Activated CD8-positive, alpha-beta T cell treated with anti-CD3 and anti-CD28 coated beads, Interleukin-2, amount 10 ng/mL, durations not matched to agents 7 days and 5 days (primary cell): ENCODE data around the gene FKBP4. TPM values are rescaled to one million over a fixed set of nuclear protein-coding genes. Genes with fewer than 3 reads are reported as not detected.
A peak's percentile ranks its signal among the peaks of the same experiment; 100 is the strongest.

Source experiments
- ATAC-seq: fragments of 150-1000 bp; cut with Tn5 transposase; one replicate; pipeline ENCODE4 v1.10.0; 2021; ENCODE audit warnings: moderate library complexity
- CTCF ChIA-PET: fragments of 350-600 bp; sonication (Branson Sonifier 250); formaldehyde crosslinking; loops from one replicate; lab custom pipeline; 2021; ENCODE audit warnings: antibody characterized with exemption; lab: Charles Lee
- POLR2A ChIA-PET: fragments of 350-600 bp; sonication (Branson Sonifier 250); formaldehyde crosslinking; loops from one replicate; lab custom pipeline; 2021; ENCODE audit warnings: antibody characterized with exemption; lab: Charles Lee
- DNase-seq: peaks from one replicate; pipeline ENCODE4 v3.0.0-alpha.2; 2020
- H3K27ac Mint-ChIP-seq: one replicate; pipeline ENCODE4 v1.8.0; 2021; ENCODE audit warnings: mild to moderate bottlenecking, mixed read lengths
- H3K27me3 Mint-ChIP-seq: one replicate; pipeline ENCODE4 v1.8.0; 2021; ENCODE audit warnings: low read depth, mixed read lengths
- H3K36me3 Mint-ChIP-seq: one replicate; pipeline ENCODE4 v1.8.0; 2021; ENCODE audit warnings: low read depth, mixed read lengths
- H3K4me1 Mint-ChIP-seq: one replicate; pipeline ENCODE4 v1.8.0; 2021; ENCODE audit warnings: low read depth, mixed read lengths
- H3K4me3 Mint-ChIP-seq: one replicate; pipeline ENCODE4 v1.8.0; 2021; ENCODE audit warnings: mild to moderate bottlenecking, mixed read lengths
- H3K9me3 Mint-ChIP-seq: one replicate; pipeline ENCODE4 v1.8.0; 2022; ENCODE audit warnings: mixed read lengths; ENCODE audit not compliant: insufficient read depth
- total RNA-seq, 2 experiments: library from RNA; stranded (reverse); gene quantifications; one replicate each; pipeline ENCODE4 v1.2.3, GENCODE V29; 2021

Gene FKBP4
- total RNA-seq, 2 experiments from 2014 or later, result 91.5 to 102 TPM

DNA sequence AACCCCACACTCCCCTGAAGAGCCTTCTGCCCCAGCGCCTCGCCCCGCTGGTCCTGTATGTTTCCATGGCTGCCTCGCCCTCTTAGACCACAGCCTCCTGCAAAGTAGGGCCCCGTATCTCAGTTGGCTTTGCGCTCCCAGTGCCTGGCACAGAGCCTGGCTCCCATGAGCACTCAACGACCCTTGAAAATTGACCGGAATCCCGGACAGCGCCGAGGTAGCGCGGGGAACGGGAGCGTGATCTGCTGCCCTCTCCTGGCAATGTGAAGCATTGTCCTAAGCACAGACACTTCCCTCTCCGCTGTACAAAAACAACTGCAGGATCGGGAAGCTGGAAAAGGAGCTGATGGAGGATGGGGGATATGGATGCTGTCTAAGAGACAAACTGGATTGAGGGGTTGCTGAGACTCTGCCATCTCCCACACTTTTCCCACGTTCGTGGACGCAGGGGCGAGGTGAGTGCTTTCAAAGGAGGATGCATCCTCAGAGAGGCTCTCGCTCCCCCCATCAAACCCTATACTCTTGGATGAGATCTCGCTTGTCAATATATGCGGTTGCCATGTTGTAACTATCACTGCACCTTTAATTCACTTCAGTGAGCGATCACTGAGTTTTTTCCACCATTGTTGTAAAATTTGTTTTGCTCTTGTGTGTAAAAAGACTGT is 10.7 kb upstream of the FKBP4 start:
- Mint-ChIP-seq H3K27me3 (peaks cover 30% of the 10 kb centered on the region), H3K27ac (no peak overlapping the region), H3K9me3 (no peaks in the 10 kb centered on the region), H3K4me1 (peaks cover 10% of the 10 kb centered on the region), H3K4me3 (peak overlapping the region; percentile 48), H3K36me3 (no peaks in the 10 kb centered on the region)
- DNase-seq, result peak; percentile 56
- CTCF ChIA-PET, result interaction anchor here (0.6 to 6.2 kb wide), 11 partner anchors 10 to 101 kb away, joined by 3 to 103 read pairs (median 5); partner anchors contain the start of gene FKBP4
- peak; percentile 96 for ATAC-seq
- POLR2A ChIA-PET, result interaction anchor here (1.6 kb wide), 1 partner anchor 92 kb away, joined by 3 read pairs; no protein-coding TSS in a partner anchor

DNA sequence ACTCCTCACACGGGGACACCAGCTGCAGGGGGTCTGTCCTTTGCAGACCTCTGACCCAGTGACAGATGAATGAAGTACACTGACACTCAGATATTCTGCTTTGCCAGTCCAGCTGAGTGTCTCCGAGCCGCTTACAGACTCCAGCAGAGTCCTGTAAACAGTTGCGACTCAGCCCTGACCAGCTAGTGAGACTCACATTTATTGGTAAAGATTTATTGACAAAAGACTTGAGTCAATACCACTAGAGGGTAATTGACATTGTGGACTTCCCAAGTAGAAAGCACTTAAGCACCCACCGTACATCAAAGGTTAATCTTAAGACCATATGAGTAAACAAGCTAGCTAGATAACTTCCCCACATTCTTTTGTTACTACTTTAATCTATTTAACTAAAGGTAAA is 9.8 kb upstream of the FKBP4 start:
- DNase-seq (no peak), ATAC-seq (no peak)
- POLR2A ChIA-PET, result no interaction called here
- Mint-ChIP-seq H3K4me1 (peaks cover 10% of the 10 kb centered on the region), H3K27me3 (peaks cover 30% of the 10 kb centered on the region), H3K9me3 (no peaks in the 10 kb centered on the region), H3K4me3 (no peak overlapping the region), H3K27ac (no peak overlapping the region), H3K36me3 (no peaks in the 10 kb centered on the region)
- CTCF ChIA-PET, result interaction anchor here (1.2 to 6.2 kb wide), 9 partner anchors 9 to 160 kb away, joined by 3 to 103 read pairs (median 4); partner anchors contain the start of gene FKBP4

DNA sequence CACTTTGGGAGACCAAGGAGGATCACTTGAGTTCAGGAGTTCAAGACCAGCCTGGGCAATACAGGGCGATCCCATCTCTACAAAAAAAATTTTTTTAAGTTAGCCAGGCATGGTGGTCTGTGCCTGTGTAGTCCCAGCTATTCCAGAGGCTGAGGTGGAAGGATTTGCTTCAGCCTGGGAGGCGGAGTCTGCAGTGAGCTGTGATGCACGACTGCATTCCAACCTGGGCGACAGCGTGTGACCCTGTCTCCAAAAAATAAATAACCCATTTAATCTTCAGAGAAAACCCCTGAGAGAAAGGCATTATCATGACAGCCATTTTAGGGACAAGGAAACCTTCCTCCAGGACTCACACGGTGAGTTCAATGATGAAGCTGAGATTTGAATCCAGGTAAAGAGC is 3.7 kb upstream of the FKBP4 start:
- POLR2A ChIA-PET, result no interaction called here
- Mint-ChIP-seq H3K9me3 (no peaks in the 10 kb centered on the region), H3K4me3 (no peak overlapping the region), H3K36me3 (peaks cover 1% of the 10 kb centered on the region), H3K27ac (no peak overlapping the region), H3K27me3 (peaks cover 6% of the 10 kb centered on the region), H3K4me1 (peaks cover 15% of the 10 kb centered on the region)
- ATAC-seq (no peak), DNase-seq (no peak)
- CTCF ChIA-PET, result interaction anchor here (2.5 kb wide), 1 partner anchor 108 kb away, joined by 12 read pairs; no protein-coding TSS in a partner anchor

DNA sequence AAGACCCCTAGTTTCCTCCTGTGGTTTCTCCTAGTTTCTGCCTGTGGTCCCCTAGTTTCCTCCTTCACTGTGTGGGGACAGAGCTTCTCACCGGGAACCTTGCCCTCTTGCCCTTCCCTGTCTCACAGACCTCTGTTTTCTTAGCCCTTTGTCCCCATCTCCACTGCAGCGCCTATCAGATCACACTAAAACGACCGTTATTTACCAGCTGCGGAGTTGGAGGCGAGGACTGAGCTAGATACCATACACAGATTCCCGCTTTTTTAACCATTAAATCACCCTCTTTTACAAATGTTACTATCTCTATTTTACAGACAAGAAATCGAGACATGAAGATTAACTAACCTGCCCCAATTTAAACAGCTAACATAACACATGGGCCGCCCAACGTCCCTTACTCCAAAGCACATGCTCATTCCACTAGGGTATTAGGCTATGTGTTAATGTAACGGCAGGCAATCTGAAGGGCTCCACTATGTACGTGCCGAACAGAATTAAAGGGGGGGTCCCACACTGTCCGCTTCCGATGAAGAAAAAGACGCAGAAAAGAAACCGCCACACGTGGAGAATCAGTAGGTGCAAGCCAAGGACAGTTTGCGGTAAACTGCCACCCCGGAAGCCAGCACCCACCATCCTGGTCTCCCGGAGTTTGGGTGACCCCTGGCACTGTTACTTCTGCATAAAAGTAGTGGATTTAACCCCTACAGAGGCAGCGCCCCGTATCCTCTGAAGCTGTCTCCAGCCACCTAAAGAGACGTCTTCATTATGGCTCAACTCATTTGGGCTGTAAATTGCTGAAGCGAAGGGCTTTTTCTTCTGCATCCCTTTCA is 1.9 kb upstream of the FKBP4 start:
- peaks cover 6% of the 10 kb centered on the region for H3K27me3 Mint-ChIP-seq
- H3K4me1 Mint-ChIP-seq, result peaks cover 30% of the 10 kb centered on the region
- no peak overlapping the region for H3K27ac Mint-ChIP-seq
- H3K36me3 Mint-ChIP-seq, result peaks cover 17% of the 10 kb centered on the region
- DNase-seq (no peak), ATAC-seq (no peak)
- H3K9me3 Mint-ChIP-seq, result no peaks in the 10 kb centered on the region
- CTCF ChIA-PET, result interaction anchor here (1.0 to 3.1 kb wide), 2 partner anchors 9 to 20 kb away, joined by 4 to 15 read pairs; partner anchors contain the start of gene ITFG2
- POLR2A ChIA-PET, result no interaction called here
- peak overlapping the region; percentile 43 for H3K4me3 Mint-ChIP-seq

DNA sequence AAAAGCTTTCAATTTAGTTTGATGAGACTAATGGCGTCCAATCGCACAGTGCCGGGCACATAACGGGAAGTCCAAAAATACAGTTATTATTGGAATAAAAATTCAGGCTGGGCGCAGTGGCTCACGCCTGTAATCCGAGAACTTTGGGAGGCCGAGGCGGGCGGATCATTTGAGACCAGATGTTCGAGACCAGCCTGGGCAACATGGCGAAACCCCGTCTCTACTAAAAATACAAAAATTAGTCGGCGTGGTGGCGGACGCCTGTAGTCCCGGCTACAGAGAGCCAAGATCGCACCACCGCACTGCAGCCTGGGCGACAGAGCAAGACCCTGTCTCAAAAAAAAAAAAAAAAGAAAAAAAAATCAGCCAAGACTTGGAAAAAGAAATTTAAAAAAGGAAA is 1.2 kb upstream of the FKBP4 start:
- H3K4me3 Mint-ChIP-seq, result peak overlapping the region; percentile 76
- no peak overlapping the region for H3K27ac Mint-ChIP-seq
- peaks cover 30% of the 10 kb centered on the region for H3K4me1 Mint-ChIP-seq
- ChIA-PET POLR2A (no interaction called here), CTCF (interaction anchor here (1.0 to 3.1 kb wide), 2 partner anchors 10 to 19 kb away, joined by 4 to 15 read pairs; partner anchors contain the start of gene ITFG2)
- ATAC-seq, result no peak
- no peak for DNase-seq
- peaks cover 5% of the 10 kb centered on the region for H3K27me3 Mint-ChIP-seq
- peaks cover 24% of the 10 kb centered on the region for H3K36me3 Mint-ChIP-seq
- no peaks in the 10 kb centered on the region for H3K9me3 Mint-ChIP-seq

DNA sequence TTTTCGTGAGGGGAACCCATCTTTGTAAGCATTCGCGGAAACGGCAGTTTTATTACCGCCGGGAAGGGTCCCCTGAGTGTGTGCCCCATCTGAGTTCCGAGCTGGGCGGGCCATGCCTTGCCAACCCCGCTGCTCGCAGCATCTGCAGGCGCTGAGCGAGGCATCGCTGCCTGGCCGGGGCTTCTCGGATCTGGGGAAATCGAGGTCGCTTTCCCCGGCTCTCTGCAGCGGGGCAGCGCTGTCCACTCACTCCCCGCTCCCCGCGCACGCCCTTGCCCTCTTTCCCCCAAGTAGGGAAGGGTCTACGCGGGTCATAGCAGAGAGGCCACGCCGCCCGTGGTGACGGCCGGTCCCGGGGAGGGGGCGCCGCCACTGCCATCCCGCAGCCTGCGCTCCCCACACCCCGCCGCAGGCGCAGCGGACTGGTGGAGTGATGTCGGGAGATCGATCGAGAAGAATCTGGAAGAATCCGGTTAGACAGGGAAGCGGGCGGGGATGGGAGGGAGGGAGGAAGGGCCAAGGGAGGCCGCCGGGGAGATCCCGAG is 507 bp upstream of the FKBP4 start:
- H3K4me1 Mint-ChIP-seq, result peaks cover 30% of the 10 kb centered on the region
- H3K27me3 Mint-ChIP-seq, result peaks cover 5% of the 10 kb centered on the region
- H3K27ac Mint-ChIP-seq, result no peak overlapping the region
- DNase-seq (peak; percentile 43), ATAC-seq (peak; percentile 20)
- H3K36me3 Mint-ChIP-seq, result peaks cover 31% of the 10 kb centered on the region
- no peaks in the 10 kb centered on the region for H3K9me3 Mint-ChIP-seq
- H3K4me3 Mint-ChIP-seq, result peak overlapping the region; percentile 76
- ChIA-PET POLR2A (interaction anchor here (0.7 to 2.7 kb wide), 3 partner anchors 19 to 103 kb away, joined by 3 to 10 read pairs (median 4); partner anchors contain the start of genes FOXM1 and RHNO1), CTCF (interaction anchor here (1.0 to 3.1 kb wide), 2 partner anchors 10 to 103 kb away, joined by 3 to 15 read pairs; no protein-coding TSS in a partner anchor)

DNA sequence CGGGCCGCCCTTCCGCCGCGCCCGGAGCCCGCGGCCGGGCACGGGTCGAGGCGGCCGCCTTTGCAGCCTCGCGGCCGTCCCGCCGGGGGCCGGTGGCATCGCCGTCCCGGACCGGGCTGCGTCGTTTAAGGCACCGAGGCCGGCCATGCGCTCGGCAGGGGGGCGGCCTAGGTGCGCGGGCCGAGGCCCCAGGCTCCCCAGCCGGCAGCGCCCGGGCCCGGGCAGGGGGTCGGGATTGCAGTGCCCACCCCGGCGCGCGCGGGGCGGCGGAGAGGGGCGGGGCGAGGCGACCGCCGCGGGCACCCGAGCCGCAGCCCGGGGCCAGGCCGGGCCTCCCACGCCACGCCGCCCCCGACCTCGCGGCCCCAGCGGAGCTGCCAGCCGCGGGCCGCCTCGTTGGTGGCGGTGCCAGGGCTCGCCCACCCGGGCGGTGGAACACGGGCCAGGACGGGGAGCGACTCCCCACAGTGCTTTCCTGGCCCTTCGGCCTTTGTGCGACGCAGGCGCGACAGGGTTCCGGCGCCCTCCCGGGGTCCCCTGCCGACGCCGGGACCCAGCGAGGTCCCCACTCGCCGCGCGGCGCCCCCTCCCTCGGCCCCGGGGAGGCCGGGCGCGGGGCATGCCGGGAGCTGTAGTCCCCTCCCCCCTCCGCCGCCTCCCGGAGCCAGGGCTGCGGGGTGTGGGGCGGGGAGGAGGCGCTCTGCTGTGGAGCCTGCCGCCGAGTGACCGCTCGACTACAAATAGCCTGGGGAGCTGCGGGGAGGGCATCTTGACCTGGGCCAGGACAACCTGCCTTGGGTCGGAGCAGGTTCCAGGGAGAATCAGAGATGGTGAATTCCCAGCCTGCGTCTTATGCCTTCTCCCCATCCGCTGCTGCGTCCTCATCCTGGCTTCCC is 769 bp downstream of the FKBP4 start:
- DNase-seq (peak; percentile 76), ATAC-seq (peak; percentile 69)
- H3K27ac Mint-ChIP-seq, result peak overlapping the region; percentile 33
- peaks cover 5% of the 10 kb centered on the region for H3K27me3 Mint-ChIP-seq
- peaks cover 43% of the 10 kb centered on the region for H3K36me3 Mint-ChIP-seq
- H3K4me3 Mint-ChIP-seq, result peak overlapping the region; percentile 78
- peaks cover 30% of the 10 kb centered on the region for H3K4me1 Mint-ChIP-seq
- POLR2A ChIA-PET, result interaction anchor here (0.7 to 2.7 kb wide), 4 partner anchors 14 to 104 kb away, joined by 3 to 12 read pairs (median 6); partner anchors contain the start of genes FOXM1, ITFG2 and RHNO1
- H3K9me3 Mint-ChIP-seq, result no peaks in the 10 kb centered on the region
- CTCF ChIA-PET, result interaction anchor here (0.9 to 3.1 kb wide), 6 partner anchors 10 to 113 kb away, joined by 3 to 15 read pairs (median 4); no protein-coding TSS in a partner anchor

DNA sequence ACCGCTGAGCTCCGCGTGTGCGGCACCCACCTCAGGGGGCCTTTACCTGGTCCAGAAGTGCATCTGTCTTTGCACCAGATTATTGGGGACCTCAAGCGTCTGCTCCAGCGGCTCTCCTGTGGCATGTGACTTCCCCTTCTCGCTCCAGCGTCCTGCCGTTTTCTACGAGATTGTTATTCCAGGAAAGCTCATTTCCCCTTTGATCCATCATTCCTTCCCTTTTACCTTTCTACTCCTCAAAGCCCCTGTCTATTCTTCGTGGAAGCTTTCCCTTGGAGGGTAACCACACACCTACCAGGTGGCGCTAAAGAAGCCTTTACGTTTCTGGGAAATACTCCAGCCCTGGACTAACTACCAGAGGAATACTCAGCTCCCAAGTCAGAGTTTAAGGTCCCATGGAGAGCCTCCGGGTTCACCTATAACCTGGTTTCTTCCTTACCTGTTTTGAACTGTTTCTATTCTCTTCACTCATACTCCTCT is 1.5 kb downstream of the FKBP4 start:
- peaks cover 30% of the 10 kb centered on the region for H3K4me1 Mint-ChIP-seq
- H3K4me3 Mint-ChIP-seq, result peak overlapping the region; percentile 78
- CTCF ChIA-PET, result interaction anchor here (0.9 to 2.4 kb wide), 4 partner anchors 10 to 18 kb away, joined by 3 to 10 read pairs (median 4); no protein-coding TSS in a partner anchor
- no peaks in the 10 kb centered on the region for H3K9me3 Mint-ChIP-seq
- peak overlapping the region; percentile 33 for H3K27ac Mint-ChIP-seq
- H3K36me3 Mint-ChIP-seq, result peaks cover 49% of the 10 kb centered on the region
- ATAC-seq, result no peak
- POLR2A ChIA-PET, result interaction anchor here (0.6 to 2.7 kb wide), 5 partner anchors 14 to 105 kb away, joined by 3 to 12 read pairs (median 3); partner anchors contain the start of genes FOXM1, ITFG2 and RHNO1
- no peak for DNase-seq
- peaks cover 5% of the 10 kb centered on the region for H3K27me3 Mint-ChIP-seq

DNA sequence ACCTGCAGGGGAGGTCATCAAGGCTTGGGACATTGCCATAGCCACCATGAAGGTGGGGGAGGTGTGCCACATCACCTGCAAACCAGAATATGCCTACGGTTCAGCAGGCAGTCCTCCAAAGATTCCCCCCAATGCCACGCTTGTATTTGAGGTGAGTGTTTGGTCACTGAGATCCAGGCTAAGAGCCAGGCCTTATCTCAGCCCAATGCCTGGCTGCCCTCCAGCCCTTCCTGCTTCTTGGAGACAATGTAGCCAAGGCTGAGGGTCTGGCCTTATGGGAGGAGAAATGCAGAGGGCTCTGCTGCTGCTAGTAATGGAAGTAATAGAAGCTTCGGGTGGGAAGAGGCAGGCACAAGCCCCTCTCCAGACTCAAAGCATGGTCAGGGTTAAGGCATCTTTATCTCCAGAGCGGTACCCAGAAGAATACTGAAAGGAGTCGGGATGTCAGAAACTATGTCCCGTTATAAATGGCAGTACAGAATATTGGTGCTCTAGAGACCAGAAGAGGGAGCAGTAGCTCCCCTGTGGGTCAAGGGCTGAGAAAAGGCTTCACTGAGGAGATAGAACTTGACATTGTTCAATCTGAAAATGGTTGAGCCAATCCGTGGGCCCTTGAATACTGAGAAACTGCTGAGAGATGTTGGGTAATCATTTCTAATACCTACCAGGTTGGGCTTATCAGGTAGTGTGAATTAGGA is 3.1 kb downstream of the FKBP4 start:
- no peak for DNase-seq
- Mint-ChIP-seq H3K36me3 (peaks cover 61% of the 10 kb centered on the region), H3K9me3 (no peaks in the 10 kb centered on the region), H3K4me1 (peaks cover 22% of the 10 kb centered on the region), H3K4me3 (no peak overlapping the region), H3K27ac (no peak overlapping the region), H3K27me3 (peaks cover 1% of the 10 kb centered on the region)
- no peak for ATAC-seq
- CTCF ChIA-PET, result interaction anchor here (1.0 to 2.4 kb wide), 2 partner anchors 14 to 115 kb away, joined by 3 to 10 read pairs; no protein-coding TSS in a partner anchor
- POLR2A ChIA-PET, result no interaction called here
